ENCODE data around the gene ANKRD13C. TPM values are rescaled to one million over a fixed set of nuclear protein-coding genes. Genes with fewer than 3 reads are reported as not detected.
"Not testable (repeated sequence)": the region's sequence is repeated elsewhere in the genome, so short reads cannot be mapped to it uniquely, and the experiment has no call there.

Gene ANKRD13C
- 15.0 TPM for polyA plus RNA-seq (ENCODE audit: insufficient read length)

- DNase-seq = peak; percentile 95
Measured at GRCh38 chr1:70354332-70355110, at the start of gene ANKRD13C. Gene ANKRD13C (minus strand): TSS chr1:70354722. CDS start chr1:70354408, 314 bp downstream.

- DNase-seq = no peak
Measured at GRCh38 chr1:70403759-70404158, 49.2 kb upstream of the ANKRD13C start.

GRCh38 chr1:70401974-70402373, 47.5 kb upstream of the ANKRD13C start:
- no peak for DNase-seq

GRCh38 chr1:70400335-70400734, 45.8 kb upstream of the ANKRD13C start:
- DNase-seq = no peak

GRCh38 chr1:70397013-70397412, 42.5 kb upstream of the ANKRD13C start:
- no peak for DNase-seq

GRCh38 chr1:70396607-70397006, 42.1 kb upstream of the ANKRD13C start:
- DNase-seq = no peak

- no peak for DNase-seq
Measured at GRCh38 chr1:70392626-70393025, 38.1 kb upstream of the ANKRD13C start.

GRCh38 chr1:70387507-70387906, 33.0 kb upstream of the ANKRD13C start:
- DNase-seq = no peak

- DNase-seq = no peak
Measured at GRCh38 chr1:70386121-70386520, 31.6 kb upstream of the ANKRD13C start.

GRCh38 chr1:70385477-70385876, 31.0 kb upstream of the ANKRD13C start:
- DNase-seq = no peak

- DNase-seq = no peak
Measured at GRCh38 chr1:70384542-70384941, 30.0 kb upstream of the ANKRD13C start.

- no peak for DNase-seq
Measured at GRCh38 chr1:70383483-70383882, 29.0 kb upstream of the ANKRD13C start.

- DNase-seq = no peak
Measured at GRCh38 chr1:70382682-70383081, 28.2 kb upstream of the ANKRD13C start.

GRCh38 chr1:70376196-70376595, 21.7 kb upstream of the ANKRD13C start:
- DNase-seq = no peak

GRCh38 chr1:70373580-70373979, 19.1 kb upstream of the ANKRD13C start:
- not testable (repeated sequence) for DNase-seq

GRCh38 chr1:70372426-70372825, 17.9 kb upstream of the ANKRD13C start:
- no peak for DNase-seq

- DNase-seq = not testable (repeated sequence)
Measured at GRCh38 chr1:70371586-70371985, 17.1 kb upstream of the ANKRD13C start.

- DNase-seq = not testable (repeated sequence)
Measured at GRCh38 chr1:70367397-70367796, 12.9 kb upstream of the ANKRD13C start.

- DNase-seq = not testable (repeated sequence)
Measured at GRCh38 chr1:70366997-70367396, 12.5 kb upstream of the ANKRD13C start.

GRCh38 chr1:70366425-70366952, 12.0 kb upstream of the ANKRD13C start:
- not testable (repeated sequence) for DNase-seq

GRCh38 chr1:70364439-70364838, 9.9 kb upstream of the ANKRD13C start:
- no peak for DNase-seq

GRCh38 chr1:70361727-70362398, 7.3 kb upstream of the ANKRD13C start:
- DNase-seq = no peak

GRCh38 chr1:70360321-70360720, 5.8 kb upstream of the ANKRD13C start:
- no peak for DNase-seq
